Osteoblast (primary cell): ENCODE measurements around the gene FXYD3. TPM values are rescaled to one million over a fixed set of nuclear protein-coding genes. Genes with fewer than 3 reads are reported as not detected.

ENCODE experiments used
- DNase-seq: peaks from one replicate; pipeline ENCODE4 v3.0.0; 2011; ENCODE audit warnings: low spot score, mixed read lengths; ENCODE audit not compliant: insufficient read length; ENCODE audit errors: missing footprints
- H2AFZ ChIP-seq: 2 replicates; pipeline ENCODE4 v1.6.0; 2011; ENCODE audit warnings: mild to moderate bottlenecking, low read length
- H3K27ac ChIP-seq: 2 replicates; pipeline ENCODE4 v1.5.1; 2011; ENCODE audit warnings: mild to moderate bottlenecking, low read depth, low read length, moderate library complexity
- H3K27me3 ChIP-seq: 2 replicates; pipeline ENCODE4 v1.6.0; 2012; ENCODE audit warnings: mild to moderate bottlenecking, control low read depth, inconsistent platforms, low read length, moderate library complexity; ENCODE audit not compliant: insufficient read depth
- H3K36me3 ChIP-seq: 2 replicates; pipeline ENCODE4 v1.5.1; 2011; ENCODE audit warnings: mild to moderate bottlenecking, low read length, control low read depth, moderate library complexity; ENCODE audit not compliant: insufficient read depth
- H3K4me1 ChIP-seq: 2 replicates; pipeline ENCODE4 v1.5.1; 2011; ENCODE audit warnings: mild to moderate bottlenecking, low read length, control low read depth, moderate library complexity; ENCODE audit not compliant: insufficient read depth
- H3K4me2 ChIP-seq: 2 replicates; pipeline ENCODE4 v1.6.0; 2011; ENCODE audit warnings: mild to moderate bottlenecking, low read length; ENCODE audit not compliant: insufficient read depth
- H3K4me3 ChIP-seq: fragments of 200-600 bp; sonication (generic); 3 replicates; pipeline ENCODE4 v1.5.1; 2012; ENCODE audit warnings: mild to moderate bottlenecking, low read length, inconsistent platforms; ENCODE audit not compliant: insufficient read depth
- H3K79me2 ChIP-seq: 2 replicates; pipeline ENCODE4 v1.6.0; 2012; ENCODE audit warnings: mild to moderate bottlenecking, low read length, control low read depth, inconsistent platforms; ENCODE audit not compliant: insufficient read depth
- H3K9me3 ChIP-seq: 2 replicates; pipeline ENCODE4 v1.5.1; 2011; ENCODE audit warnings: low read depth, low read length, control low read depth
- H4K20me1 ChIP-seq: 2 replicates; pipeline ENCODE4 v1.6.0; 2012; ENCODE audit warnings: mild to moderate bottlenecking, low read length, control low read depth; ENCODE audit not compliant: insufficient read depth
- CTCF ChIP-seq: IDR thresholded peaks from 2 replicates; pipeline ENCODE4 v1.5.1; 2011; ENCODE audit warnings: mild to moderate bottlenecking, low read depth, low read length, moderate library complexity; ENCODE audit errors: extremely low read depth
- small RNA-seq: library from RNA; depleted of rRNA; stranded (forward); fragments of <200 nt; gene quantifications from one replicate; pipeline ENCODE3, GENCODE V24; 2012
- total RNA-seq: library from RNA; depleted of rRNA; stranded (reverse); fragments of >200 nt; gene quantifications from 2 replicates; pipeline ENCODE4 v1.2.3, GENCODE V29; 2012

The FXYD3 gene
- total RNA-seq, 1 donor, result not detected

GRCh38 chr19:35171730-35172129 lies 56.1 kb downstream of the FXYD3 start:
- no peak for TF ChIP-seq CTCF
- Histone ChIP-seq H3K27ac (no peak overlapping the region), H3K79me2 (no peaks in the 10 kb centered on the region), H3K4me2 (no peak overlapping the region), H3K9me3 (peaks cover under 1% of the 10 kb centered on the region), H3K27me3 (no peaks in the 10 kb centered on the region), H3K36me3 (peaks cover 10% of the 10 kb centered on the region), H2AFZ (no peak overlapping the region), H4K20me1 (no peaks in the 10 kb centered on the region), H3K4me1 (peaks cover 4% of the 10 kb centered on the region), H3K4me3 (no peak overlapping the region)
- DNase-seq, result no peak

Small RNA genes within 50 kb of the gene (small RNA-seq; reads per million reads assigned to genes)
- gene AC020907.2, result not detected

Other genes starting within 250 kb of the FXYD3 start
- gene ZNF30, start 188.9 kb upstream of the FXYD3 start, total RNA-seq, result 3.8 and 4.3 TPM in 2 replicates
- gene ZNF792, start 151.6 kb upstream of the FXYD3 start, total RNA-seq, result 6.2 TPM in 2 replicates
- gene GRAMD1A, start 115.5 kb upstream of the FXYD3 start, total RNA-seq, result 29.7 and 33.6 TPM in 2 replicates
- gene SCN1B, start 85.4 kb upstream of the FXYD3 start, total RNA-seq, result 4.7 and 5.6 TPM in 2 replicates
- gene HPN, start 74.1 kb upstream of the FXYD3 start, total RNA-seq, result under 0.01 and 0.29 TPM in 2 replicates
- 0.59 and 0.72 TPM in 2 replicates for gene LGI4, start 19.2 kb downstream of the FXYD3 start, total RNA-seq
- gene FXYD1, start 23.0 kb downstream of the FXYD3 start, total RNA-seq, result not detected in 2 replicates
- not detected in 2 replicates for gene FXYD7, start 27.4 kb downstream of the FXYD3 start, total RNA-seq
- 29.0 and 32.4 TPM in 2 replicates for gene FXYD5, start 38.9 kb downstream of the FXYD3 start, total RNA-seq
- not detected in 2 replicates for gene FAM187B, start 112.9 kb downstream of the FXYD3 start, total RNA-seq
- 0.29 and 0.36 TPM in 2 replicates for gene LSR, start 133.2 kb downstream of the FXYD3 start, total RNA-seq
- gene USF2, start 153.1 kb downstream of the FXYD3 start, total RNA-seq, result 66.2 and 74.0 TPM in 2 replicates
- not detected in 2 replicates for gene HAMP, start 166.7 kb downstream of the FXYD3 start, total RNA-seq
- gene MAG, start 176.3 kb downstream of the FXYD3 start, total RNA-seq, result not detected in 2 replicates
- gene CD22, start 213.4 kb downstream of the FXYD3 start, total RNA-seq, result under 0.01 TPM in 1 of 2 replicates, not detected in the other
- not detected in 2 replicates for gene FFAR1, start 232.1 kb downstream of the FXYD3 start, total RNA-seq
- not detected in 2 replicates for gene FFAR3, start 242.6 kb downstream of the FXYD3 start, total RNA-seq